ENCODE data around the gene CCR6.

The CCR6 gene

DNA sequence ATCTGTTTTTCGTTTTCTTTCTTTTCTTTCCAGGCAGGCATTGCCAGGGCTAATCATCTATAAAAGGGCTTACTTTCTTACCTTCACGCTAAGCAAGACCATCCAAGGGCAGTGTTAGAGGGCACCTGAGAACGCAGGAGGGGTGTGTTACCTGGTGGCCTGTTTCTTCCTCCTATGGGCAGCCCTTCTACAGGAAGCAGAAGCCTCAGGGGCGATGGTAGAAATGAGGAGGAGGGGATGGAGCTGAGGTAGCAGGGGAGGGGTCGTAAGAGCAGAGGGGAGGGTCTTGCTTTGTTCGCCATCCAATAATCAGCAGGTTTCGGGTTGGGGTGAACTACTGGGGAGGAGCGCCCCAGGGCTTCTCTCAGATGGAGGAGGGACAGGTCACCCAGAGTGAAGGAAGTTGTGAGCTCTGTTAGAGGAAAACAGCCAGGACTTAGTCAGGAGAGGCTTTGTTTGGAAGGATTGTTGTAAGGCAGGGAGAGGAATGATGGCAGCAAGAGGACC, 1.5 kb upstream of the CCR6 start:
- no peak for DNase-seq

DNA sequence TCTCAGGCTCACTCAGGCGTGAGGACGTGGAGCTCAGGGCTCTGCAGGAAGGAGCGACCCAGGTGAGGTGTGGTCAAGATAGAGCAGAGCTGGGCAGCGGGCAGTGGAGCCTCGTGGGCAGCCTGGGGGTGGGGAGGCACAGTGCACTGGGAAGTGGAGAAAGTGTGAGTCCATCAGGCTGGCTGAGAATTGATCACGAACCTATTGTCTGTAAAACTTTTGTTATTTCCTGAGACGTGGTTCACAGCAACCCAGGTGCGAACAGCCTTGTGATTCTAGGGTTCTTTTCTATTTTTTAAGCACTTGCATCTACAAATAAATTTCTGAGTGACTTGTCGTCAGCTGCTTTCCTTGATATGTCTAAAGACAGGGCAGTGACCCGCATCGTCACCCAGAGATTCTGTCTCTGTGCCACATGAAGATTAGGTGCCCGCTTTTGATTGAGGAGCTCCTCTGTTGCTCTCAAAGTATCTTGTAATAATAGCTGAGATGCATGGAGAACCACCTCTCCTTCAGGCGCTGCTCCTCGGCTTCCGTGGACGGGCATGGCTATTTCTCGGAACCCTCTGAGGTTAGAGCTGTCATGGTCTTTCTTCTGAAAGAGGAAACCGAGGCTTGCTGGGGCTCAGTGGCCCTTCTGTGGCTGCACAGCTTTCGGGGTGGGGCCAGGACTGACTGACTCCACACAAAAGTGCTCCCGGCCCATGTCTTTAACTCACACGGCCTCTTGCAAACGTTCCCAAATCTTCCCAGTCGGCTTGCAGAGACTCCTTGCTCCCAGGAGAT, 662 bp upstream of the CCR6 start:
- DNase-seq: no peak

DNA sequence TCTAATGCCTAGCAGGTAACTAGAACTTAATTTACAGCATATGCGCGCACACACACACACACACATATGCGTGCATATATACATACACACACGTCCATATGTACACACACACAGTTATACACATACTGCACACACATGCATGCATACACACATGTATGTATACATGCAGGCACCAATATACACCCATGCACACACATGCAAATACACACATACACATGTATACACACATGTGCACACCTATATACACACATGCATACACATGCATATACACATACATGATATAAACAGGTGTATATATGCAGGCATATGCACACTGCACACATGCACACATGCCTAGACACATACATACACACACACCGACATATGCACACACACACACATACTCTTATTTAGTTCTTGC, 1.9 kb downstream of the CCR6 start:
- DNase-seq: no peak

DNA sequence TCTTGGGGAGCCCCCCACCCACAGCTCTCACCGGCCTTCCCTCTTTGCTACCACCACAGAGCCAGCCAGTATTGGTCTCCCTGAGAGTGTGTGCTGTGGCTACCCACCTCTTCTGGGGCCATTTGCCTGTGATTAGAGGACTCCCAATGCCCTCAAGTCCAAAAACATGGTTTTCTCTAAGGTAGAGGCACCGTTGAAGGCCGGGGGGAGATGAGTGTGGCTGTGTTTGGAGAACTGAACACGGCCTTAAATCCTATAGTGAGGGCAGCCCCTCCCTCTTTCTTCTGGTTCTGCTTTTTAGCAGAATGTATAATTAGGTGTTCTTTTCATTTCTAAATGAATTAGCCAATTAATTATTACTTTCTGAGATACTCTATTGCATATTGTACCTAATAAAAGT, 2.5 kb downstream of the CCR6 start:
- DNase-seq: no peak

DNA sequence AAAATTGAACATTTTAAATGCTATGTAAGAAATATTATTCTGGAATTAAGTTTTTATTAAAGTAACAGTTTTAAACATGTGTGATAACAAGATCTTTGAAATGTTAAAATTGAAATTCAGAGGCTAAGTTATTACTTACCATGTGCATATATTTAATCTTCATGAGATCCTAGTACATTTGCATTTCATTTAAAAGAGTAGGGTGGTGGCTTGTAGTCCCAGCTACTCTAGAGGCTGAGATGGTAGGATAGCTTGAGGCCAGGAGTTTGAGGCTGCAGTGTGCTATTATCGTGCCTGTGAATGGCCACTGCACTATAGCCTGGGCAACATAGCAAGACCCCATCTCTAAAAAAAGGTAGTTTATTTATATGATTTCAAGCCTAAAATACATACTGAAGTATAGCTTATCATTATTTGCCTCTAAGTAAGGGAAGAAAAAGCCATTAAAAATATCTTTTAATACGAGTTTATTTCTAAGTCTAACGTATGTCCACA, 3.0 kb downstream of the CCR6 start:
- no peak for DNase-seq

DNA sequence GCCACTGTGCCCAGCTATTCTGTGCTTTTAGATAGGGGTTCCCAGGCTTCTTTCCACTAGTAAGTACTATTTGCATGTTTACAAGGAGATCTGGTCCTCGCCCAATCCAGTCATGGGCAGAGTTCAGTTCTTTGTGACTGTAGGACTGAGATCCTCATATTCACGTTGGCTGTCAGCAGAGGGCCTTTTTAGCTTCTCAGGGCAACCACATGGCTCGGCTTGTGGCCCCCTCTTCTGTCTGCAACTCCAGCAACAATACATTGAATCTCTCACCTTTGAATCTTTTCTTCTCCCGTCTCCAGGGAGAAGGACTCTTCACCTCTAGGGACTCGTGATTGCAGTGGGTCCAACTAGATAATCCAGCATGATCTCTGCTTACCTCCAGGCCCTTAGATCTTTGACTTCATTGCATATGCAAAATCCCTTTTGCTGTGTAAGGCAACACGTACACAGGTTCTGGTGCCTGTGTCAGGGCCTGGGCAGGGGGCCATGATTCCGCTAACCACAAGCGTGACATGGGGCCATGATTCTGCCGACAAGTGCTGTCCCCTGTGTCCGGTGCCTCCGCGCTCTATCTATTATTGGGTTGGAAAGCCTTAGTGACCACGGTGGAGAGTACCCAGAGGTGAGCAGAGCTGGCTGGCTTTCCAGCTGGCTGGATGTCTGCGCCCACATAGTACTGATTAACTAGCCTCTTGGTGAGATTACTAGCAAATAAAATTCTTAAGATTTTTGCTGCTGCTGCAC, 5.1 kb downstream of the CCR6 start:
- no peak for DNase-seq

DNA sequence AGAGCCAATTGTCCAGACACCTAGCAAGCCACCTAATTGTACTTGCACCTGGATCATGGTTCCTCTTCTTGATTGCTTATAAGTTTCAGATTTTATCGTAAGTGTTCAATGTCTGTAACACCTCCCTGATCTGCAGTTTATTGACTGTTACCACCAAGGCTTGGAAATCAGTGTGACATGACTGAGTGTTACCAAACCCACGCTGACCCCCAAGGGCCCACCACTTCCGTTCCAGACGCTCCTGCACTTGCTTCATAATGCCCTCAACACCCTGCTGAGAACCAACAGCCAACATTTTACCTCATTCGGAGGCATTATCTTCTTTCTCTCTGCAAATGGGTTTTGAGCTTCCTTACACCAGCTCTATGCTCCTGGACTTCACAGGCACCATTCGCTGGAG, 6.3 kb downstream of the CCR6 start:
- DNase-seq: no peak

DNA sequence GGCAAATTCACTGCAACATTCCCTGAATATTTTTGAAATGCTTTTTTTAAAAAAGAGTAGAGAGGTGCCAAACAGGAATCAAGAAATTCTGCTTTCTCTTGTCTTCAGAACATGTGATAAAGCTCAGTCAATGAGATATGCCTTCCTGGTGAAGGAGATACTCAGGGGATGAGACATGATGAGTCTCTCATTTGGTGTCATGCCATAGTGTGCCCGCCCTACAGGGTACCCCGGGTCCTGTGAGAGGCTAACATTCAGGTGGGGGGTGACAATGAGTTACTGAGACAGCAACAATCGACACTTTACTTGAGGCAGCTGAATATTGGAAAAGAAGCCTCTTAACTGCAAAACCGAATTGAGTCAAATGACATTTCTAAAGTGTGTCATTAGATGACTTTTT, 6.7 kb downstream of the CCR6 start:
- DNase-seq: no peak

DNA sequence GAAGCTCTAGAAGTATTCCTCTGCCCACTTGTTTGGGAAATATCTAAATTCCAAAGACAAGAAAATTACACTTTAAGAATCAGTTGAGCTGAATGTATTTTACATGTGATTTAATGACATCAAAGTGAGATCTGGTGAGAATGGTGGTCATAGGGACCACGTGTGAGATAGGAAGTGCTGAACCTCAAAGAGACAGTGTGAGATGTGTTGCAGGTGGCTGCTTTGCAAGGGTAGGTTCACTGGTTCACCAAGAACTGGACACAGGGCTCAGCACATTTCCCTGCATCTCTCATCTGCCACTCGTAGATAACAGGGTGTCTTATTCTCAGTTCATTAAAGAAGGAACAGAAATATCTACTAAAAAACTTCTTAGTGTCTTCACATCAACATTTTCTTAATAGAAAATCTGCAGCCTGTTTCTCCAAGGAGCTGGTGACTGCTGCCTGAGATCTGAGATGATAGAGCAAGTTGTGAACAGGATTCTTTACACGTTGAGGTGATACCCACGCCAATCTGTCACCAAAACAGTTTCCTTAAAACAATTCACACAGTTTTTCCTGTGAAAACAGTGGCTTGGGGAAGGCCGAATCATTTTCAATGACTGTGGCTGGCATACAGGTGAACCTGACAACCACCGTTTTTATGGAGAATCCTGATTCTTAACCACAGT, 7.2 kb downstream of the CCR6 start:
- DNase-seq: no peak

DNA sequence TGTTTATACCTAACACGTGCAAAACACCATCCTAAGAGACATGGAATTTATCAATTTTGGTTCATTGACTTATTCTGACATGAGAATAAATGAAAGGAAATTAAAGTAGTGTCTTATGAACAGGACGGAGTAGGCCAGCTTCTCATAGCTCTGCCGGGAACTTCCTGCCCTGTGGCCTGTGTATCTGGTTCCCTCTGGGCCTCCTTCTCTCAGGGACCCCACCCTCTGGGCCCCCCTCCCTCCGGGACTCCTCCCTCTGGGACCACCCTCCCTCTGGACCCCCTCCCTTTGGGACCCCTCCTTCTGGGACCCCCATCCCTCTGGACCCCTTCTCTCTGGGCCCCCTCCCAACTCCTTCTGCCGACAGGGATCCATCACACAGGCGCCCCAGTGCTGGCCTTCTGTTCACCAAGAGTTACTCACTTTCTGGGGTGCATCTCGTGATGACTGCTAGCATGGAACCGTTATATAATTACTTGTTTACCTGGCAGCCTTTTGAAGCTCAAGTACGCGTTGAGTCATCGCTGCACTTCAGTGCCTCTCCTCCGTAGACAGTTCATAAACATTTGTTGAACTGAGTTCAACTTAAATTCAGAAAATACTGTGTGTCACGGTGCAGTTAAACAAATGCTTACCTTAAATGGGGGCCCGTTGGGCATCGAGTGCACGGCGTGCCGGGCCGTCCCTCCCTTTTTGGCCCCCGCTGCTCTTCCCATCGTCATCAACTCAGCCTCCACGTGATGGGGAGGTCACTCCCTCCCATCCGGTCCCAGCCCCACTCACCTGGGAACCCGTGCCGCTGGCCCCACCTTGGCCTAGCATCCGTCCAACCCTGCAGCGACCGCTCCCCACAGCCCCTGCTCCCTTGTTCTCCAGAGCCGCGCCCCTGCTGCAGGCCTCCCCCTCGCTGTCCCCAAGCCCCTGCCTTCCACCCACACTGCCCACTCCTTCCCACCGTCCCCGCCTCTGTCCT, 8.1 kb downstream of the CCR6 start:
- DNase-seq: no peak

DNA sequence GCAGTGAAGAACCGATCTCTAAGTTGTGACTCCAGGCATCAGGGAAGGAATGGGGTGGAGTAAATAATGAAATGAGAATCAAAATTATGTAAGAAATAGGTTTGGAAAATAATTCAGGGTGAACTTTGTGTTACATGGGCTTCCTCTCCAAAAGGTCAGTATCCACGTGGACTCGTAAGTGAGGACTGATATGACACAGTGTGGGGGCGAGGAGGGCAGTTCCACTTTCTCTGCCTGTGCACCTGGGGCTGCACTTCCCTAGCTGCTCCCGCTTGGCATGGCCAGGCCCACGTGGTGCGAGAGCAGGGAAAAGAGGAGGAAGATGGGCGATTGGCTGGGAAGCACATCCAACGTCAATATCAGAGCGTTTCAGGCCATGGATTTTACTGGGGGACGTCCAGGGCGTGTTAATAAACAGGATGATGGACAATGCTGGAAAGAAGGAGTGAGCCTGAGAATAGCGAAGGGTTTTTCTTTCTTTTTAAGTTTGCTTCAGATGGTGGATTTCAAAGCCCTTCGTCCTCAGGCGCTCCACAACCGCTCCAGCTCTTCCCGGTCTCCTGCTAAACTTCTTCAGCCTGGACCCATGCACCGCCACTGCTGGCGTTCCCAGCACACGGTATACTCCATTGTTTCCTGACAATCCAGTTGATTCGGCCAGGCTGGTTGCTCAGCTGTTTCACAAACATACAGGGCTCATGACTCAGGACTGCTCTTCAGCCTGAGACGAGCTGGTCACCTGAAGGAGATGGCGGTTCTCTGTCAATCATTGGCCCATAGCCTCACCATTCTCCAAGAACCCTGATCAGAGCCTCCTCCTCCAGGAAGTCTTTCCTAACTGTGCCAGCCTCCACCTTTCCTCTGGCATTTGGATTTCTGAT, 11.8 kb downstream of the CCR6 start:
- DNase-seq: no peak

DNA sequence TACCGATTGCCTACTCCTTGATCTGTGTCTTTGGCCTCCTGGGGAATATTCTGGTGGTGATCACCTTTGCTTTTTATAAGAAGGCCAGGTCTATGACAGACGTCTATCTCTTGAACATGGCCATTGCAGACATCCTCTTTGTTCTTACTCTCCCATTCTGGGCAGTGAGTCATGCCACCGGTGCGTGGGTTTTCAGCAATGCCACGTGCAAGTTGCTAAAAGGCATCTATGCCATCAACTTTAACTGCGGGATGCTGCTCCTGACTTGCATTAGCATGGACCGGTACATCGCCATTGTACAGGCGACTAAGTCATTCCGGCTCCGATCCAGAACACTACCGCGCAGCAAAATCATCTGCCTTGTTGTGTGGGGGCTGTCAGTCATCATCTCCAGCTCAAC, 13.5 kb downstream of the CCR6 start:
- peak; percentile 12 for DNase-seq

DNA sequence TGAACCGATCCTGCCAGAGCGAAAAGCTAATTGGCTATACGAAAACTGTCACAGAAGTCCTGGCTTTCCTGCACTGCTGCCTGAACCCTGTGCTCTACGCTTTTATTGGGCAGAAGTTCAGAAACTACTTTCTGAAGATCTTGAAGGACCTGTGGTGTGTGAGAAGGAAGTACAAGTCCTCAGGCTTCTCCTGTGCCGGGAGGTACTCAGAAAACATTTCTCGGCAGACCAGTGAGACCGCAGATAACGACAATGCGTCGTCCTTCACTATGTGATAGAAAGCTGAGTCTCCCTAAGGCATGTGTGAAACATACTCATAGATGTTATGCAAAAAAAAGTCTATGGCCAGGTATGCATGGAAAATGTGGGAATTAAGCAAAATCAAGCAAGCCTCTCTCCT, 14.2 kb downstream of the CCR6 start:
- no peak for DNase-seq

DNA sequence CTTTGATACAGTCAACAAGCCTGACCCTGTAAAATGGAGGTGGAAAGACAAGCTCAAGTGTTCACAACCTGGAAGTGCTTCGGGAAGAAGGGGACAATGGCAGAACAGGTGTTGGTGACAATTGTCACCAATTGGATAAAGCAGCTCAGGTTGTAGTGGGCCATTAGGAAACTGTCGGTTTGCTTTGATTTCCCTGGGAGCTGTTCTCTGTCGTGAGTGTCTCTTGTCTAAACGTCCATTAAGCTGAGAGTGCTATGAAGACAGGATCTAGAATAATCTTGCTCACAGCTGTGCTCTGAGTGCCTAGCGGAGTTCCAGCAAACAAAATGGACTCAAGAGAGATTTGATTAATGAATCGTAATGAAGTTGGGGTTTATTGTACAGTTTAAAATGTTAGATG, 15.0 kb downstream of the CCR6 start:
- no peak for DNase-seq

DNA sequence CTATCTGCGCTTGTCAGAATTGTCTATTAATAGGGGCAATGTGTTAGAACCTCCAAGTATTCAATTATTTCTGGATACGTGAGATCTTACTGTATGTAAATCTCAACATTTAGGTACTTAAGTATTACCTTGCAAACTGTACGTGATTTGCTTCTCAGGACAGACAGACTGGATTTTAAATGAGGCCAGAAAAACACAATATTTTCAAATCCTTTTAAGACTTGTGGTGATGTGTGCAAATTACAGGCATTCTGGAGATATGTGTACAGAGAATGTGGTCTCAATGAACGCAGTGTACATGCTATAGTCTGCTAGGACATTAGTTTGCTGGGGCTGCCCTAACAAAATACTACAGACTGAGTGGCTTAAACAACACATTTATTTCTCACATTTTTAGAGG, 16.9 kb downstream of the CCR6 start:
- no peak for DNase-seq

DNA sequence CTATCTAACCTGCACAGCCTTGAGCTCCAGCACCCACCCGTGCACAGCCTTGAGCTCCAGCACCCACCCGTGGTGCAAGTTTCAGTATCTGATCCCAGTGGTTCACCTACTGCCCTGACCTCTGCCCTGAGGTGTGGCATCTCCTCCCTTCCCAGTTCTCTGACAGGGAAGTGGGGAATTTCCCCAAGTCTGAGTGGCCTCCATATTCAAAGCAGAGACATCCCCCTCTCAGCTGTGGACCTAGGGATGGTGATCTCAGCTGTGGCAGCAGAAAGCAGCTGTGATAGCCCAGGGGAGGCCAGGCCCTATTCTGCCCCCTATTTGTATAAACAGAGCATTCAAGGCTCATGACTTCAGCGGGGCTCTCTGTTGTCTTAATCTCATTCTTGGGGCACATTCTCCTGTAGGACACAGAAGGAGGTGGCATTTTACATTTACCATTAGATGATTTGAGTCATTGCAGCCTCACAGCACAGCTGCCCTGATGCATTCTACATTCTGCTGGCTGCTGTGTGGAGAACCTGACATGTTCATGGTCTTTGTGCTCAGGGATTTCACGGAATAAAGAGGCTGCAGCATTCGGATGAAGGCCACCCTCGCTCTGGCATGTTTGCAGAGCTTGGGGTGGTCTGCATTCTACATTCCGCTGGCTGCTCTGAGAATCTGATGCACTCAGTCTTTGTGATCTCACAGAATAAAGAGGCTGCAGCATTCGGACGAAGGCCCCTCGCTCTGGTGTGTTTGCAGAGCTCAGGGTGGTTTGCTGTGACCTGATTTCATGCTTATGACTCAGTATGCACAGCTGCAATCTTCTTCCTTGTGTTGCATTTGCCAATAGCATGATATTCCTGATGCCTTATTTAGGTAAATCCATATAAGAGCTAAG, 17.9 kb downstream of the CCR6 start:
- no peak for DNase-seq

DNA sequence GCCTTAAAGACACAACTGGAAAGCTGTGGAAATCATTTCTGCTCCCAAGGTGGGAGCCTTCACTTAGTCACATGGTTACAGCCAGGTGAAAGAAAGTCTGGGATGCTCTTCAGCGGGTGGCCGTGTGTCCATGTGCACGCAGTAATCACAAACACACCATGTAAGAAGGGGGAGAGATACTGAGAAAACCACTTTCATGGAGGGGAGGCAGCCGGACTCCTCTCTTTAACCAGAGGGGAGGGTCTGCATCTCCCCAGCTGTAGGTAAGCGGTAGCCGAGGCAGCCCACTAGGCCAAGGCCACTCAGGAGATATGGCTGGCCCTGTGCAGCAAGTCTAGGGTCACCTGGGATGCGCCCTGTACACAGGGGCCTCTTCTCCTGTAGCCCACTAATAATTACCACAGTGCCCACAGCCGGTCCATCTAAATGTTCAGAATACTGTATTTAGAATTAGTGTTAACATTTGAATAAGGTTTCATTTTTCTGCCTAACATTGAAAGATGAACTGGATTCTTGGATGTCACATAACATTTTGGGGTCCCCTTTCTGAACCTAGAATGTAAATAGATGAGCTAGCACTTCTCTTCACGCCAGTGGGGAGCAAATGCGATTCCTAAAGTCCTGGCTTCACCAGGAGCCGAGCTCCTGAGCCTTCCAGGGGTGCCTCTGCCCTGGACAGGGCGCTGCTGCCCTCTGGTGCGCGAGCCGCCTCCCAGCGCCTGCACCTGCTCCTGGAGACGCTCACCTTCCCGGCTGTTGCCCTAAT, 19.0 kb downstream of the CCR6 start:
- DNase-seq: peak; percentile 54

DNA sequence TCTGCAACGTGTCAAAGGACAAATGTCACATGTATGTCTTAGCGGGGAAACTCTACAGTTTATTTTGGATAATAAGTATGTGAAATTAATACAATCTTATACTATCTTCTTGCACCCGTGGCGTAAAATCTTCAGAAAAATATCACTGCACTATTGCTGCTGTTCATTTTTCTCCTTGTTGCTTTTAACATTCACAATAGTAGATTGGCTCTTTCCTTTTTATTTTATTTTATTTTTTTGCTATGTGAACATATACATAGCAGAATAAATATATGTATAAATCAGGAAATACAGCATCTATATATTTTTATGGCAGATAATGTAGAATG, 19.5 kb downstream of the CCR6 start:
- DNase-seq: no peak

DNA sequence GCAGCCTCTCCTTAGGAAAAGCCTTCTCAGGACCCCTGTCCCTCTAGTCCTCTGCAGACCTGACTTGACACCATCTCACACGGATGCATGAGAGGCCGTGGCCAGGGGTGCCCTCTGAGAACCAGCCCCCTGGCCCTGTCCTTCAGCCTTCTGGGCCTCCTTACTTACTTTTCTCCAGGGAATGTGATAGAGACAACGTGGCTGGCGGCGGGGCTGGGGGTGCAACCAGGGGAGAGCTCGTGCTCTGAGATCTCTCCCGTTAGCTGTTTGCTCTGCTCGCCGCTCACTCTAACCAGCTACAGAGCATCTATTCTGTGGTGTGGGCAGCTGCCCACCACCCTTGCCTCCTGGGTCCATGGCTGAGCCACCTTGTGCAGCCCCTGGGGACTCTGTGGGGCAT, 20.1 kb downstream of the CCR6 start:
- DNase-seq: no peak

DNA sequence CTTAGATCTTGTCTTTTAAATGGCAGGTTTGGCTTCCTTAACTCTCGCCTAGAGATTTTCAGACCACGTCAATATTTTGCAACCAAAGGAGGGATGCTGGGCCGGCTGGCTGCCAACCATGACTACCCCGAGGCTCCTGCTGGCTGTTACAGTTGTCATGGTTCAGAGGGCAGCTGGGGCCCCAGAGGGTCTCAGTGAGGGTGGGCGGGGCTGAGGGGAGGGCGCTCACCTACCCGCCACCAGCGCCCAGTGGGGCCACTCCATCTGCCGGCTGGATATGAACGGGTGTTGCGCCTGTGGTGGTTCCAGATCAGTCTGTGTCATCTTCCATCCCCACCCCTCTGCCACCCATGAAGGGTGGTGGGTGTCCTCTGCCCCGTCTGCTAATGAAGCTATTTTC, 22.6 kb downstream of the CCR6 start:
- DNase-seq: no peak

All from stimulated activated CD4-positive, alpha-beta T cell treated with anti-CD3 and anti-CD28 coated beads, Interleukin-4, amount 100 ng/mL, for 1 hour (primary cell).